ENCODE data around the gene DNAI1.

DNAI1 gene

GRCh38 chr9:34451545-34451944 lies 7.1 kb upstream of the DNAI1 start:
- TF ChIP-seq CTCF (IDR thresholded peaks at IDR 0.05; ENCODE audit: extremely low read depth, missing control alignments) = no peak
- peak; percentile 43 for DNase-seq (ENCODE audit: low spot score)

GRCh38 chr9:34452568-34452967 lies 6.0 kb upstream of the DNAI1 start:
- TF ChIP-seq CTCF (IDR thresholded peaks at IDR 0.05; ENCODE audit: extremely low read depth, missing control alignments) = no peak
- no peak for DNase-seq (ENCODE audit: low spot score)

- TF ChIP-seq CTCF (IDR thresholded peaks at IDR 0.05; ENCODE audit: extremely low read depth, missing control alignments) = no peak
- no peak for DNase-seq (ENCODE audit: low spot score)
These were observed 4.0 kb upstream of the DNAI1 start for GRCh38 chr9:34454571-34455065.

GRCh38 chr9:34456151-34456550 lies 2.5 kb upstream of the DNAI1 start:
- no peak for DNase-seq (ENCODE audit: low spot score)
- TF ChIP-seq CTCF (IDR thresholded peaks at IDR 0.05; ENCODE audit: extremely low read depth, missing control alignments) = no peak

GRCh38 chr9:34456746-34457145 lies 1.9 kb upstream of the DNAI1 start:
- no peak for DNase-seq (ENCODE audit: low spot score)
- TF ChIP-seq CTCF (IDR thresholded peaks at IDR 0.05; ENCODE audit: extremely low read depth, missing control alignments) = no peak

- no peak for TF ChIP-seq CTCF (IDR thresholded peaks at IDR 0.05; ENCODE audit: extremely low read depth, missing control alignments)
- DNase-seq (ENCODE audit: low spot score) = no peak
These were observed 1.2 kb upstream of the DNAI1 start for GRCh38 chr9:34457266-34458012.

GRCh38 chr9:34458959-34459340 lies 345 bp downstream of the DNAI1 start:
- no peak for TF ChIP-seq CTCF (IDR thresholded peaks at IDR 0.05; ENCODE audit: extremely low read depth, missing control alignments)
- no peak for DNase-seq (ENCODE audit: low spot score)
